A673 (cell line): ENCODE measurements around the gene TRPC6.

Experiments used
- EZH2 ChIP-seq: fragments of 200-600 bp; sonication (generic); IDR thresholded peaks from 2 replicates; pipeline ENCODE4 v1.6.1; 2017; ENCODE audit warnings: borderline replicate concordance, low read depth, mild to moderate bottlenecking, mixed read lengths, antibody characterized with exemption, low read length; ENCODE audit not compliant: poor library complexity, severe bottlenecking
- TF ChIP-seq, protein P1 (sequence below): fragments of 300-800, 200-600 bp; sonication (generic); conservative IDR thresholded peaks from 2 replicates; pipeline ENCODE4 v1.5.1; 2017; ENCODE audit warnings: low read depth, mild to moderate bottlenecking, antibody characterized with exemption, low read length, moderate library complexity, mixed read lengths

DNA sequence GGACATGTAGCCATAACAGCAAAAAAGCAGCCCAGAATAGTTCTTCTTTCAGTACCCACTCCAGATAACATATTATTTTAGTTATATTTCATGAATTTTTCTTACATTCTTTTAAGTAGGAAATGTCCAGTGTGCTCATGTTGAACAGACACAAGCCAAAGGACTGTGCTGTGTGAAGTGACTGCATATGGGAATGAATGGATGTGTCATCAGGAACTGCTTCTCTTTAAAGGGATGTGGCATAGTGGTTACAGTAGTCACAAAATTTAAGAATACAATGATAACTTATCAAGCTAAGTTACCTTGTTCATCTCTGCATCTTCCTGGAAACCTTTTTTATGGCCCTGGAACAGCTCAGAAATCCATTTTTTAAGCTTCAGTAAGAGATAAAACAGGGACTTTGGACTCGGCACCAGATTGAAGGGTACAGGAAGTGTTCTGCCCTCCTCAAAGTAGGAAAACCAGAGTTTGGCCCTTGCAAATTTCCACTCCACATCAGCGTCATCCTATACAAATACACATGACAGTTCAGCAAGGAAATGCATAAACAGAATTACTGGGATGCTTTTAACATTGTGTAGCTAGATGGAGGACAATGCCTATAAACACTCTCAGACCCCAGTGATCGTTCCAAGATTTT, 112.8 kb downstream of the TRPC6 start:
- TF ChIP-seq, protein P1, sequence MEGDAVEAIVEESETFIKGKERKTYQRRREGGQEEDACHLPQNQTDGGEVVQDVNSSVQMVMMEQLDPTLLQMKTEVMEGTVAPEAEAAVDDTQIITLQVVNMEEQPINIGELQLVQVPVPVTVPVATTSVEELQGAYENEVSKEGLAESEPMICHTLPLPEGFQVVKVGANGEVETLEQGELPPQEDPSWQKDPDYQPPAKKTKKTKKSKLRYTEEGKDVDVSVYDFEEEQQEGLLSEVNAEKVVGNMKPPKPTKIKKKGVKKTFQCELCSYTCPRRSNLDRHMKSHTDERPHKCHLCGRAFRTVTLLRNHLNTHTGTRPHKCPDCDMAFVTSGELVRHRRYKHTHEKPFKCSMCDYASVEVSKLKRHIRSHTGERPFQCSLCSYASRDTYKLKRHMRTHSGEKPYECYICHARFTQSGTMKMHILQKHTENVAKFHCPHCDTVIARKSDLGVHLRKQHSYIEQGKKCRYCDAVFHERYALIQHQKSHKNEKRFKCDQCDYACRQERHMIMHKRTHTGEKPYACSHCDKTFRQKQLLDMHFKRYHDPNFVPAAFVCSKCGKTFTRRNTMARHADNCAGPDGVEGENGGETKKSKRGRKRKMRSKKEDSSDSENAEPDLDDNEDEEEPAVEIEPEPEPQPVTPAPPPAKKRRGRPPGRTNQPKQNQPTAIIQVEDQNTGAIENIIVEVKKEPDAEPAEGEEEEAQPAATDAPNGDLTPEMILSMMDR, result no peak
- TF ChIP-seq EZH2, result no peak
